Parathyroid adenoma (tissue), 2 donors: Measurements from ENCODE around the gene PTPRA.

ENCODE experiments used
- H2AFZ ChIP-seq: fragments of 300-600 bp; sonication (generic); one replicate; pipeline ENCODE4 v1.7.0; 2017; ENCODE audit warnings: antibody characterized with exemption, mild to moderate bottlenecking
- H3K27ac ChIP-seq: fragments of 300-600 bp; sonication (generic); one replicate; pipeline ENCODE4 v1.7.0; 2017
- H3K27me3 ChIP-seq: fragments of 300-600 bp; sonication (generic); one replicate; pipeline ENCODE4 v1.7.0; 2017; ENCODE audit warnings: low read length; ENCODE audit not compliant: control insufficient read depth, insufficient read depth
- H3K36me3 ChIP-seq: fragments of 300-600 bp; sonication (generic); one replicate; pipeline ENCODE4 v1.7.0; 2017; ENCODE audit warnings: low read length; ENCODE audit not compliant: control insufficient read depth, insufficient read depth
- H3K4me1 ChIP-seq: fragments of 300-600 bp; sonication (generic); one replicate; pipeline ENCODE4 v1.7.0; 2017; ENCODE audit warnings: control low read depth
- H3K4me2 ChIP-seq: fragments of 300-600 bp; sonication (generic); one replicate; pipeline ENCODE4 v1.7.0; 2017; ENCODE audit warnings: low read length
- H3K4me3 ChIP-seq: fragments of 300-600 bp; sonication (generic); one replicate; pipeline ENCODE4 v1.7.0; 2017; ENCODE audit warnings: low read depth, low read length
- H3K79me2 ChIP-seq: fragments of 300-600 bp; sonication (generic); one replicate; pipeline ENCODE4 v1.7.0; 2017; ENCODE audit warnings: control low read depth
- H3K9ac ChIP-seq: fragments of 300-600 bp; sonication (generic); one replicate; pipeline ENCODE4 v1.7.0; 2017; ENCODE audit warnings: mild to moderate bottlenecking
- H3K9me3 ChIP-seq: fragments of 300-600 bp; sonication (generic); one replicate; pipeline ENCODE4 v1.7.0; 2017; ENCODE audit warnings: low read length; ENCODE audit not compliant: control insufficient read depth
- CTCF ChIP-seq: fragments of 300-600 bp; sonication (generic); IDR thresholded peaks from one replicate; pipeline ENCODE4 v1.7.0; 2017; ENCODE audit warnings: antibody characterized with exemption, mild to moderate bottlenecking
- donor health status: primary hyperparathyroidism.

PTPRA gene

GRCh38 chr20:2833761-2834160, 39.5 kb upstream of the PTPRA start:
- H3K27ac ChIP-seq, result no peak overlapping the region
- no peak for TF ChIP-seq CTCF

GRCh38 chr20:2834401-2835110, 38.7 kb upstream of the PTPRA start:
- Histone ChIP-seq H3K9me3 (no peaks in the 10 kb centered on the region), H3K36me3 (no peaks in the 10 kb centered on the region), H2AFZ (no peak overlapping the region), H3K27ac (no peak overlapping the region), H3K9ac (no peak overlapping the region), H3K4me3 (no peak overlapping the region), H3K79me2 (no peaks in the 10 kb centered on the region), H3K4me2 (no peak overlapping the region), H3K4me1 (no peaks in the 10 kb centered on the region), H3K27me3 (no peaks in the 10 kb centered on the region)
- TF ChIP-seq CTCF, result no peak

More at GRCh38 chr20:2833761-2834160, 39.5 kb upstream of the PTPRA start:
- no peaks in the 10 kb centered on the region for H3K36me3 ChIP-seq
- no peak overlapping the region for H3K9ac ChIP-seq
- no peak overlapping the region for H3K4me2 ChIP-seq
- no peaks in the 10 kb centered on the region for H3K79me2 ChIP-seq
- no peaks in the 10 kb centered on the region for H3K9me3 ChIP-seq
- no peak overlapping the region for H3K4me3 ChIP-seq
- no peak overlapping the region for H2AFZ ChIP-seq
- no peaks in the 10 kb centered on the region for H3K27me3 ChIP-seq
- no peaks in the 10 kb centered on the region for H3K4me1 ChIP-seq

GRCh38 chr20:2835331-2835796, 37.9 kb upstream of the PTPRA start:
- H3K27me3 ChIP-seq, result no peaks in the 10 kb centered on the region
- H3K36me3 ChIP-seq, result no peaks in the 10 kb centered on the region
- no peak overlapping the region for H2AFZ ChIP-seq
- no peak overlapping the region for H3K4me2 ChIP-seq
- no peaks in the 10 kb centered on the region for H3K79me2 ChIP-seq
- no peak for TF ChIP-seq CTCF
- no peaks in the 10 kb centered on the region for H3K9me3 ChIP-seq
- H3K9ac ChIP-seq, result no peak overlapping the region
- no peak overlapping the region for H3K27ac ChIP-seq
- peaks cover 2% of the 10 kb centered on the region for H3K4me1 ChIP-seq
- H3K4me3 ChIP-seq, result no peak overlapping the region

GRCh38 chr20:2836035-2836434, 37.2 kb upstream of the PTPRA start:
- Histone ChIP-seq H3K4me3 (no peak overlapping the region), H3K36me3 (no peaks in the 10 kb centered on the region), H3K27me3 (no peaks in the 10 kb centered on the region), H3K4me1 (peaks cover 2% of the 10 kb centered on the region), H2AFZ (no peak overlapping the region), H3K9me3 (no peaks in the 10 kb centered on the region), H3K9ac (no peak overlapping the region), H3K79me2 (no peaks in the 10 kb centered on the region), H3K4me2 (no peak overlapping the region), H3K27ac (no peak overlapping the region)
- no peak for TF ChIP-seq CTCF
